ENCODE measurements around the gene MED31.

MED31 gene

GRCh38 chr17:6651354-6651918 is at the start of gene MED31, which contains the start of gene C17orf100:
MED31 (minus strand) TSS chr17:6651605; CDS start chr17:6651528, 77 bp downstream.
C17orf100 (plus strand) TSS chr17:6651762; CDS start chr17:6651914, 152 bp downstream.
- Mint-ChIP-seq H3K4me1 (peaks cover 66% of the 10 kb centered on the region), H3K36me3 (ENCODE audit: low read depth) (peaks cover 14% of the 10 kb centered on the region), H3K27me3 (ENCODE audit: low read depth) (peaks cover 39% of the 10 kb centered on the region), H3K27ac (peak within 1 kb of the TSS; percentile 60 to 96 (median 91)), H3K9me3 (no peaks in the 10 kb centered on the region), H3K4me3 (peak within 1 kb of the TSS; percentile 98 to 100 (median 99))
- TF ChIP-seq, protein P1, sequence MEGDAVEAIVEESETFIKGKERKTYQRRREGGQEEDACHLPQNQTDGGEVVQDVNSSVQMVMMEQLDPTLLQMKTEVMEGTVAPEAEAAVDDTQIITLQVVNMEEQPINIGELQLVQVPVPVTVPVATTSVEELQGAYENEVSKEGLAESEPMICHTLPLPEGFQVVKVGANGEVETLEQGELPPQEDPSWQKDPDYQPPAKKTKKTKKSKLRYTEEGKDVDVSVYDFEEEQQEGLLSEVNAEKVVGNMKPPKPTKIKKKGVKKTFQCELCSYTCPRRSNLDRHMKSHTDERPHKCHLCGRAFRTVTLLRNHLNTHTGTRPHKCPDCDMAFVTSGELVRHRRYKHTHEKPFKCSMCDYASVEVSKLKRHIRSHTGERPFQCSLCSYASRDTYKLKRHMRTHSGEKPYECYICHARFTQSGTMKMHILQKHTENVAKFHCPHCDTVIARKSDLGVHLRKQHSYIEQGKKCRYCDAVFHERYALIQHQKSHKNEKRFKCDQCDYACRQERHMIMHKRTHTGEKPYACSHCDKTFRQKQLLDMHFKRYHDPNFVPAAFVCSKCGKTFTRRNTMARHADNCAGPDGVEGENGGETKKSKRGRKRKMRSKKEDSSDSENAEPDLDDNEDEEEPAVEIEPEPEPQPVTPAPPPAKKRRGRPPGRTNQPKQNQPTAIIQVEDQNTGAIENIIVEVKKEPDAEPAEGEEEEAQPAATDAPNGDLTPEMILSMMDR (IDR thresholded peaks at IDR 0.05; ENCODE audit: unreplicated experiment in 3 of 3): no peak

DNA sequence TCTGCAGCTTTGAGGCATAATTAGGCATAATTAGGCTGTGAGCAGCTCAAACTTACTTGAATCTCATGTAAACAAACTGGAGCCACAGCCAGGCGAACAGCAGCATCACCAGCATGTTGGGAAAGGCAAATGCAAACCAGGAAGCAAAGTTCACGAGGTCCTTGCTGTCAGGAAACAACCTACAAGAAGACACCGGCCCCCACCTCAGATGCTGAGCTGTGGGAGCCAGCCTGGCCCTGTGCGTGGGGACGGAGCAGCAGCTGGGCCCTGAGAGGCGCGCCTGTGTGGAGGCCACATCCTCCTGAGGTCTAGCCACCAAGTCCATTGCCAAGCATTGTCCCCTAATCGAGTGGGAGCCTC is 49.5 kb upstream of the MED31 start:
- no peaks in the 10 kb centered on the region for H3K36me3 Mint-ChIP-seq (ENCODE audit: low read depth)
- no peaks in the 10 kb centered on the region for H3K9me3 Mint-ChIP-seq
- peaks cover 17% of the 10 kb centered on the region for H3K27me3 Mint-ChIP-seq (ENCODE audit: low read depth)
- H3K27ac Mint-ChIP-seq: no peak overlapping the region
- no peaks in the 10 kb centered on the region for H3K4me1 Mint-ChIP-seq
- no peak overlapping the region for H3K4me3 Mint-ChIP-seq
- TF ChIP-seq, protein P1 (IDR thresholded peaks at IDR 0.05; ENCODE audit: unreplicated experiment in 3 of 3): no peak

GRCh38 chr17:6699997-6700947 is 48.9 kb upstream of the MED31 start:
- TF ChIP-seq, protein P1 (IDR thresholded peaks at IDR 0.05; ENCODE audit: unreplicated experiment in 3 of 3): no peak
- Mint-ChIP-seq H3K9me3 (no peaks in the 10 kb centered on the region), H3K27me3 (ENCODE audit: low read depth) (peaks cover 17% of the 10 kb centered on the region), H3K4me3 (no peak overlapping the region), H3K36me3 (ENCODE audit: low read depth) (no peaks in the 10 kb centered on the region), H3K27ac (no peak overlapping the region), H3K4me1 (no peaks in the 10 kb centered on the region)

- H3K4me1 Mint-ChIP-seq: no peaks in the 10 kb centered on the region
- TF ChIP-seq, protein P1 (IDR thresholded peaks at IDR 0.05; ENCODE audit: unreplicated experiment in 3 of 3): no peak
- H3K27me3 Mint-ChIP-seq (ENCODE audit: low read depth): peaks cover 21% of the 10 kb centered on the region
- no peaks in the 10 kb centered on the region for H3K9me3 Mint-ChIP-seq
- H3K36me3 Mint-ChIP-seq (ENCODE audit: low read depth): no peaks in the 10 kb centered on the region
- no peak overlapping the region for H3K4me3 Mint-ChIP-seq
- H3K27ac Mint-ChIP-seq: no peak overlapping the region
These were observed 46.6 kb upstream of the MED31 start for GRCh38 chr17:6698004-6698403.

- H3K4me1 Mint-ChIP-seq: no peaks in the 10 kb centered on the region
- peaks cover 28% of the 10 kb centered on the region for H3K27me3 Mint-ChIP-seq (ENCODE audit: low read depth)
- H3K27ac Mint-ChIP-seq: no peak overlapping the region
- H3K36me3 Mint-ChIP-seq (ENCODE audit: low read depth): no peaks in the 10 kb centered on the region
- H3K9me3 Mint-ChIP-seq: no peaks in the 10 kb centered on the region
- no peak overlapping the region for H3K4me3 Mint-ChIP-seq
- TF ChIP-seq, protein P1 (IDR thresholded peaks at IDR 0.05; ENCODE audit: unreplicated experiment in 3 of 3): no peak
These were observed 45.5 kb upstream of the MED31 start for GRCh38 chr17:6696906-6697305.
